OCI-LY3 (cell line): ENCODE measurements around the gene TAS2R14.

Experiments
- H2AFZ ChIP-seq: fragments of 200-600, 300-600 bp; shearing (Covaris generic); 2 replicates; pipeline ENCODE4 v1.6.0; 2014; ENCODE audit warnings: antibody characterized with exemption, low read depth, low read length
- H3K27ac ChIP-seq: fragments of 200-600, 300-600 bp; sonication (generic); 2 replicates; pipeline ENCODE4 v1.5.1; 2014; ENCODE audit warnings: mild to moderate bottlenecking, low read length, moderate library complexity, mixed read lengths
- H3K27me3 ChIP-seq: fragments of 200-600, 300-600 bp; sonication (generic); 2 replicates; pipeline ENCODE4 v1.6.1; 2014; ENCODE audit warnings: low read depth, low read length, mixed read lengths
- H3K36me3 ChIP-seq: fragments of 200-600, 300-600 bp; sonication (generic); replicated peaks from 2 replicates; pipeline ENCODE3; 2014; ENCODE audit warnings: low read depth, low read length, mixed read lengths
- H3K4me1 ChIP-seq: fragments of 300-600, 200-600 bp; sonication (generic); 2 replicates; pipeline ENCODE4 v1.6.1; 2014; ENCODE audit warnings: low read length, mixed read lengths
- H3K4me2 ChIP-seq: fragments of 200-600, 300-600 bp; sonication (generic); 2 replicates; pipeline ENCODE4 v1.6.1; 2014; ENCODE audit warnings: low read length, mixed read lengths
- H3K4me3 ChIP-seq: fragments of 300-600, 200-600 bp; sonication (generic); 2 replicates; pipeline ENCODE4 v1.5.1; 2014; ENCODE audit warnings: antibody characterized with exemption, mild to moderate bottlenecking, low read length, moderate library complexity
- H3K79me2 ChIP-seq: fragments of 300-600, 200-600 bp; shearing (Covaris generic); 2 replicates; pipeline ENCODE4 v1.6.1; 2014; ENCODE audit warnings: mild to moderate bottlenecking, low read length, mixed read lengths
- H3K9ac ChIP-seq: fragments of 300-600, 200-600 bp; shearing (Covaris generic); 2 replicates; pipeline ENCODE4 v1.6.0; 2014; ENCODE audit warnings: mild to moderate bottlenecking, low read length, moderate library complexity
- H3K9me3 ChIP-seq: fragments of 200-600, 300-600 bp; shearing (Covaris generic); 2 replicates; pipeline ENCODE4 v1.6.1; 2014; ENCODE audit warnings: low read length, mixed read lengths; ENCODE audit not compliant: insufficient read depth
- H4K20me1 ChIP-seq: fragments of 200-600, 300-600 bp; sonication (generic); 2 replicates; pipeline ENCODE4 v1.6.1; 2016; ENCODE audit warnings: low read length, mixed read lengths; ENCODE audit not compliant: insufficient read depth
- EZH2phosphoT487 ChIP-seq: fragments of 200-600 bp; shearing (Covaris generic); IDR thresholded peaks from 2 replicates; pipeline ENCODE4 v1.6.1; 2018; ENCODE audit warnings: antibody characterized with exemption, mixed run types, low read depth
- TF ChIP-seq, protein P1 (sequence below): fragments of 200-600, 300-600 bp; sonication (generic); IDR thresholded peaks from 2 replicates; pipeline ENCODE4 v1.5.1; 2014; ENCODE audit warnings: antibody characterized with exemption, low read length, low read depth

TAS2R14 gene

GRCh38 chr12:10968765-10969456, 29.8 kb upstream of the TAS2R14 start:
- Histone ChIP-seq H3K27ac (no peak overlapping the region), H3K4me2 (no peak overlapping the region), H3K4me3 (no peak overlapping the region), H4K20me1 (no peaks in the 10 kb centered on the region), H3K79me2 (no peaks in the 10 kb centered on the region), H3K27me3 (no peaks in the 10 kb centered on the region), H3K36me3 (no peaks in the 10 kb centered on the region), H3K9ac (no peak overlapping the region), H3K4me1 (peaks cover 8% of the 10 kb centered on the region), H3K9me3 (no peaks in the 10 kb centered on the region), H2AFZ (no peak overlapping the region)
- TF ChIP-seq, protein P1, sequence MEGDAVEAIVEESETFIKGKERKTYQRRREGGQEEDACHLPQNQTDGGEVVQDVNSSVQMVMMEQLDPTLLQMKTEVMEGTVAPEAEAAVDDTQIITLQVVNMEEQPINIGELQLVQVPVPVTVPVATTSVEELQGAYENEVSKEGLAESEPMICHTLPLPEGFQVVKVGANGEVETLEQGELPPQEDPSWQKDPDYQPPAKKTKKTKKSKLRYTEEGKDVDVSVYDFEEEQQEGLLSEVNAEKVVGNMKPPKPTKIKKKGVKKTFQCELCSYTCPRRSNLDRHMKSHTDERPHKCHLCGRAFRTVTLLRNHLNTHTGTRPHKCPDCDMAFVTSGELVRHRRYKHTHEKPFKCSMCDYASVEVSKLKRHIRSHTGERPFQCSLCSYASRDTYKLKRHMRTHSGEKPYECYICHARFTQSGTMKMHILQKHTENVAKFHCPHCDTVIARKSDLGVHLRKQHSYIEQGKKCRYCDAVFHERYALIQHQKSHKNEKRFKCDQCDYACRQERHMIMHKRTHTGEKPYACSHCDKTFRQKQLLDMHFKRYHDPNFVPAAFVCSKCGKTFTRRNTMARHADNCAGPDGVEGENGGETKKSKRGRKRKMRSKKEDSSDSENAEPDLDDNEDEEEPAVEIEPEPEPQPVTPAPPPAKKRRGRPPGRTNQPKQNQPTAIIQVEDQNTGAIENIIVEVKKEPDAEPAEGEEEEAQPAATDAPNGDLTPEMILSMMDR, result no peak
- TF ChIP-seq EZH2phosphoT487, result no peak

GRCh38 chr12:10967409-10967808, 28.3 kb upstream of the TAS2R14 start:
- Histone ChIP-seq H3K4me2 (no peak overlapping the region), H3K9ac (no peak overlapping the region), H2AFZ (no peak overlapping the region), H3K9me3 (no peaks in the 10 kb centered on the region), H3K4me3 (no peak overlapping the region), H3K36me3 (no peaks in the 10 kb centered on the region), H3K79me2 (no peaks in the 10 kb centered on the region), H3K27ac (no peak overlapping the region), H3K4me1 (peaks cover 8% of the 10 kb centered on the region), H4K20me1 (no peaks in the 10 kb centered on the region), H3K27me3 (no peaks in the 10 kb centered on the region)
- no peak for TF ChIP-seq EZH2phosphoT487
- TF ChIP-seq, protein P1, result no peak

DNA sequence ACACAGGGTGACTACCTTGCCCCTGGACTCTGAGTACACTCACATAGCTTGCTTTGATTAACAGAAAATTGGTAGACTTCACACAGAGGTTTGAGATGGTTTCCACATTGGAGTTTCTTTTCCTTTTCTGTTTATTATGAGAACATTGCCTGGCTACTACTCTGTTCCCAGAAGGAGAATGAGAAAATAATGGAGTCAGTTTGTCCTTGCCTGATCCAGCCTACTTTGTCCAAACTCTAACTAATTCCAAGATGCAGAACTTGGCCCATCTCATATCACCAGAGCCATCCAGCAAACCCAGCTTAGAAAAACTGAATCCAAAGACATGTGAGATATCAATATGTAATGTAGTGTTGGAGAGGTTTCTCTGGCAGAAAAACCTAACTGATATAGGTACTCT, 27.3 kb upstream of the TAS2R14 start:
- no peak overlapping the region for H3K4me3 ChIP-seq
- no peaks in the 10 kb centered on the region for H4K20me1 ChIP-seq
- peaks cover 8% of the 10 kb centered on the region for H3K4me1 ChIP-seq
- no peak overlapping the region for H3K4me2 ChIP-seq
- H3K36me3 ChIP-seq, result no peaks in the 10 kb centered on the region
- no peaks in the 10 kb centered on the region for H3K79me2 ChIP-seq
- TF ChIP-seq EZH2phosphoT487, result no peak
- TF ChIP-seq, protein P1, result no peak
- H2AFZ ChIP-seq, result no peak overlapping the region
- H3K27me3 ChIP-seq, result no peaks in the 10 kb centered on the region
- no peaks in the 10 kb centered on the region for H3K9me3 ChIP-seq
- H3K27ac ChIP-seq, result no peak overlapping the region
- H3K9ac ChIP-seq, result no peak overlapping the region

- Histone ChIP-seq H3K4me2 (peak overlapping the region; percentile 25; the same call in 1 of the 2 replicates), H3K9me3 (no peaks in the 10 kb centered on the region)
Measured at GRCh38 chr12:10965476-10965875, 26.4 kb upstream of the TAS2R14 start.

More at GRCh38 chr12:10965476-10965875, 26.4 kb upstream of the TAS2R14 start:
- no peak for TF ChIP-seq EZH2phosphoT487
- TF ChIP-seq, protein P1, result no peak
- H3K27ac ChIP-seq, result no peak overlapping the region
- no peak overlapping the region for H3K9ac ChIP-seq
- H3K4me1 ChIP-seq, result peaks cover 8% of the 10 kb centered on the region
- H4K20me1 ChIP-seq, result no peaks in the 10 kb centered on the region
- H3K36me3 ChIP-seq, result no peaks in the 10 kb centered on the region
- H3K79me2 ChIP-seq, result no peaks in the 10 kb centered on the region
- no peak overlapping the region for H3K4me3 ChIP-seq
- H2AFZ ChIP-seq, result no peak overlapping the region
- no peaks in the 10 kb centered on the region for H3K27me3 ChIP-seq
